Measurements from ENCODE around the gene TENT5A. TPM values are rescaled to one million over a fixed set of nuclear protein-coding genes. Genes with fewer than 3 reads are reported as not detected.

TENT5A gene
- 2.0 and 7.3 TPM in 2 replicates for total RNA-seq

GRCh38 chr6:81752084-81752920 is at the start of gene TENT5A:
TSS of gene TENT5A (minus strand) at chr6:81752681. CDS start at chr6:81752141, 540 bp downstream.

Measured in dermis lymphatic vessel endothelial cell (primary cell).